Suprapubic skin (tissue), 4 donors: Measurements from ENCODE around the gene STARD8.

ENCODE experiments used
- POLR2A ChIP-seq, 2 donors: fragments of 450-650 bp; IDR thresholded peaks; one replicate each; pipeline ENCODE4 v1.6.1; 2017; ENCODE audit warnings: antibody characterized with exemption in 2 of 2, mild to moderate bottlenecking in 2 of 2, moderate library complexity in 2 of 2
- POLR2AphosphoS5 ChIP-seq, 3 donors: sonication (generic); formaldehyde crosslinking; IDR thresholded peaks; one replicate each; pipeline ENCODE4 v1.6.1; 2017; ENCODE audit warnings: antibody characterized with exemption in 3 of 3
- TF ChIP-seq, protein P1 (sequence below), 2 donors: fragments of 200-600 bp in 1 of 2; fragments of 450-650 bp in 1 of 2; sonication (generic) in 1 of 2; IDR thresholded peaks; one replicate each; pipeline ENCODE4 v1.5.1; 2016 to 2019; ENCODE audit warnings: antibody characterized with exemption in 2 of 2, mild to moderate bottlenecking in 1 of 2, moderate library complexity in 1 of 2

DNA sequence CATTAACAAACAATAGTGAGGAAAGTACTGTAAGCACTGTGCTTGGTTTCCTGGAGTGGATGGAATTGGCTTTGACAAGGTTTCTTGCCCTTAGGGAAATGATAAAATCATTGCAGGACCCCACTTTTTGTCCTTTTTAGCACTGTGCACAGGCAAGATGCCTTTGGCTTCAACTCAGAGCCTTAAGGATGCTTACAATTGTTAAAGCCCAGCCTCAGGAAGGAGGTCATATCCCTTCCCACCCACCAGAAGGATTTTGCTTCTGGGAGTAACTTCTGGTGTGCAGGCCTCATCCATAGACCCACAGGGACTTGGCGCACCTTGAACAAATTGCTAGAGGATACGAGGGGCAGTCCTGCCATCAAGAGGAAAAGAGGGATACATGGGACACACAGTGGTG is 44.5 kb downstream of the STARD8 start:
- TF ChIP-seq, protein P1, sequence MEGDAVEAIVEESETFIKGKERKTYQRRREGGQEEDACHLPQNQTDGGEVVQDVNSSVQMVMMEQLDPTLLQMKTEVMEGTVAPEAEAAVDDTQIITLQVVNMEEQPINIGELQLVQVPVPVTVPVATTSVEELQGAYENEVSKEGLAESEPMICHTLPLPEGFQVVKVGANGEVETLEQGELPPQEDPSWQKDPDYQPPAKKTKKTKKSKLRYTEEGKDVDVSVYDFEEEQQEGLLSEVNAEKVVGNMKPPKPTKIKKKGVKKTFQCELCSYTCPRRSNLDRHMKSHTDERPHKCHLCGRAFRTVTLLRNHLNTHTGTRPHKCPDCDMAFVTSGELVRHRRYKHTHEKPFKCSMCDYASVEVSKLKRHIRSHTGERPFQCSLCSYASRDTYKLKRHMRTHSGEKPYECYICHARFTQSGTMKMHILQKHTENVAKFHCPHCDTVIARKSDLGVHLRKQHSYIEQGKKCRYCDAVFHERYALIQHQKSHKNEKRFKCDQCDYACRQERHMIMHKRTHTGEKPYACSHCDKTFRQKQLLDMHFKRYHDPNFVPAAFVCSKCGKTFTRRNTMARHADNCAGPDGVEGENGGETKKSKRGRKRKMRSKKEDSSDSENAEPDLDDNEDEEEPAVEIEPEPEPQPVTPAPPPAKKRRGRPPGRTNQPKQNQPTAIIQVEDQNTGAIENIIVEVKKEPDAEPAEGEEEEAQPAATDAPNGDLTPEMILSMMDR (IDR thresholded peaks at IDR 0.05): no peak
- TF ChIP-seq POLR2A (IDR thresholded peaks at IDR 0.05): no peak
- no peak for TF ChIP-seq POLR2AphosphoS5 (IDR thresholded peaks at IDR 0.05)
